Cardiac septum (tissue), 1 donor: ENCODE measurements around the gene HNF4A. TPM values are rescaled to one million over a fixed set of nuclear protein-coding genes. Genes with fewer than 3 reads are reported as not detected.

ENCODE experiments used
- DNase-seq: peaks from one replicate; pipeline ENCODE4 v3.0.0-alpha.2; 2020; ENCODE audit warnings: low spot score
- intact Hi-C: fragments of 100-400 bp; cut with DNase I; formaldehyde crosslinking; loops from one replicate; pipeline ENCODE4 v1.14.0; 2022
- microRNA-seq: library from miRNA; unstranded; fragments of <30 nt; microRNA quantifications from one replicate; pipeline ENCODE4 v1.2.0, GENCODE V29; 2020
- total RNA-seq: library from RNA; stranded (reverse); fragmentation: NEBNext Ultra II Directional; extraction: Animal tissue kit (Norgen Biotek cat#: 25700); gene quantifications from one replicate; pipeline ENCODE4 v1.2.1, GENCODE V29; 2021
- donor health status: DM: no; HTN: no; CAD: no.

Gene HNF4A
- total RNA-seq, 1 donor from 2014 or later = not detected

DNA sequence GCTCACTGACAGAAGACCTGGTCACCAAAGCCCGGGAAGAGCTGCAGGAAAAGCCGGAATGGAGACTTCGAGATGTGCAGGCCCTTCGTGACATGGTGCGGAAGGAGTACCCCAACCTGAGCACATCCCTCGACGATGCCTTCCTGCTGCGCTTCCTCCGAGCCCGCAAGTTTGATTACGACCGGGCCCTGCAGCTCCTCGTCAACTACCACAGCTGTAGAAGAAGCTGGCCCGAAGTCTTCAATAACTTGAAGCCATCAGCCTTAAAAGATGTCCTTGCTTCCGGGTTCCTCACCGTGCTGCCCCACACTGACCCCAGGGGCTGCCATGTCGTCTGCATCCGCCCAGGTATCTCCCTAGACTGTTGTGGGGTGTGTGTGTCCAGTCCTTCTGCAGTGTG, 124.6 kb downstream of the HNF4A start:
- DNase-seq = no peak
- intact Hi-C loops = no loop called here

- intact Hi-C loops = no loop called here
- DNase-seq = no peak
Measured at GRCh38 chr20:44481719-44482416, 126.4 kb downstream of the HNF4A start.

DNA sequence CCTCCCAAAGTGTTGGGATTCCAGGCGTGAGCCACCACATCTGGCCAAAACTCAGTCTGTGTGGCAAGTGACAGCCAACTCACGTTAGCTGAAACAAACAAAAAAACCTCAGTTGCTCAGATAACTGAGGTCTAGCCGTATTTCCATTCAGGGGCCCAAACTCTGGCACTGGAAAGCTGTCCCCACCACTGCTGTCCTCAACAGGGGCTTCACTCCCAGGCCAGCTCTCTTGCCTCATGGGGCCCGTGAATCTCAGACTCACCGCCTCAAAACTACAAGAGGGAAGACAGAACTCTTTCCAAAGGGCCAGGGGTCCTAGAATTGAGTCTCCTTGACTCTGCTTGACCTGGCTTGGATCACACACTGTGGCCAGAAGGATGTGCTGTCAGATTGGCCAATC, 127.6 kb downstream of the HNF4A start:
- intact Hi-C loops = no loop called here
- no peak for DNase-seq

Small RNAs within 50 kb of the gene (microRNA-seq; reads per million reads assigned to microRNA genes)
- gene MIR3646 = not detected

Other genes starting within 250 kb of the HNF4A start
- gene JPH2, start 168.5 kb upstream of the HNF4A start, total RNA-seq = 182 TPM
- gene OSER1, start 144.9 kb upstream of the HNF4A start, total RNA-seq = 28.4 TPM
- gene GDAP1L1, start 108.4 kb upstream of the HNF4A start, total RNA-seq = 0.67 TPM
- gene FITM2, start 44.5 kb upstream of the HNF4A start, total RNA-seq = 94.0 TPM
- not detected for gene R3HDML, start 18.7 kb upstream of the HNF4A start, total RNA-seq
- gene TTPAL, start 120.2 kb downstream of the HNF4A start, total RNA-seq = 5.3 TPM
- 94.3 TPM for gene SERINC3, start 166.4 kb downstream of the HNF4A start, total RNA-seq
- gene PKIG, start 226.9 kb downstream of the HNF4A start, total RNA-seq = 274 TPM